Sigmoid colon (tissue), 7 donors: ENCODE measurements around the gene PUS1. TPM values are rescaled to one million over a fixed set of nuclear protein-coding genes. Genes with fewer than 3 reads are reported as not detected.

Experiments used
- DNase-seq: peaks from one replicate; pipeline ENCODE4 v3.0.0-alpha.2; 2019
- H3K27ac ChIP-seq, 4 donors: fragments of 200-600 bp; sonication (generic); one replicate each; pipeline ENCODE4 v1.5.1; 2016 to 2019; ENCODE audit warnings: mild to moderate bottlenecking in 1 of 4
- H3K27me3 ChIP-seq, 3 donors: fragments of 200-600 bp; sonication (generic); one replicate each; pipeline ENCODE4 v1.5.1; 2019; ENCODE audit warnings: mild to moderate bottlenecking in 1 of 3
- H3K36me3 ChIP-seq, 4 donors: fragments of 200-600 bp; sonication (generic); one replicate each; pipeline ENCODE4 v1.5.1; 2016 to 2019
- H3K4me1 ChIP-seq, 4 donors: fragments of 200-600 bp; sonication (generic); one replicate each; pipeline ENCODE4 v1.5.1; 2017 to 2019
- H3K4me3 ChIP-seq, 4 donors: fragments of 200-600 bp; sonication (generic); one replicate each; pipeline ENCODE4 v1.5.1; 2017 to 2019; ENCODE audit warnings: mild to moderate bottlenecking in 2 of 4, moderate library complexity in 1 of 4
- H3K9me3 ChIP-seq, 4 donors: fragments of 200-600 bp in 3 of 4; sonication (generic) in 3 of 4; one replicate each; pipeline versions ENCODE4 v1.5.1 to v1.6.1; 2013 to 2019
- EP300 ChIP-seq, 4 donors: sonication (generic); formaldehyde crosslinking; IDR thresholded peaks; one replicate each; pipeline ENCODE4 v1.6.1; 2017; ENCODE audit warnings: antibody characterized with exemption in 4 of 4
- POLR2A ChIP-seq, 2 donors: fragments of 450-650 bp; IDR thresholded peaks; one replicate each; pipeline ENCODE4 v1.6.1; 2016; ENCODE audit warnings: antibody characterized with exemption in 2 of 2, mild to moderate bottlenecking in 2 of 2, moderate library complexity in 2 of 2
- POLR2AphosphoS5 ChIP-seq, 4 donors: sonication (generic); formaldehyde crosslinking; IDR thresholded peaks; one replicate each; pipeline ENCODE4 v1.6.1; 2017; ENCODE audit warnings: antibody characterized with exemption in 4 of 4
- WGBS, 2 donors: extraction: QIAGEN DNeasy Blood & Tissue Kit; methylation state at CpG; one replicate each; pipeline ENCODE4 v1.1.7; 2013; 5-methylcytosine and 5-hydroxymethylcytosine counted together
- intact Hi-C: fragments of 100-400 bp; cut with DNase I; formaldehyde crosslinking; loops from one replicate; pipeline ENCODE4 v1.15.1; 2023
- polyA plus RNA-seq, 3 donors: library from polyadenylated mRNA; stranded (reverse); fragments of 200-250 nt; gene quantifications; one replicate each; pipeline ENCODE4 v1.2.3, GENCODE V29; 2013
- total RNA-seq, 4 donors: library from RNA; depleted of rRNA; stranded (reverse); fragments of >200 nt; gene quantifications; one replicate each; pipeline ENCODE4 v1.1.0, GENCODE V29; 2016
- TF ChIP-seq, protein P1 (sequence below), 4 experiments: fragments of 450-650 bp in 3 of 4; fragments of 200-600 bp in 1 of 4; IDR thresholded peaks; one replicate each; pipeline ENCODE4 v1.5.1; 2016 to 2019; ENCODE audit warnings: antibody characterized with exemption in 4 of 4, mild to moderate bottlenecking in 3 of 4, moderate library complexity in 2 of 4
- donor health status: healthy with polysubstance abuse.
- donor health status: Bipolar disorder and iron deficiency.
- donor health status: healthy.

Gene PUS1
- total and polyA plus RNA-seq, 7 donors = 7.6 to 33.8 (median 9.1) TPM

DNA sequence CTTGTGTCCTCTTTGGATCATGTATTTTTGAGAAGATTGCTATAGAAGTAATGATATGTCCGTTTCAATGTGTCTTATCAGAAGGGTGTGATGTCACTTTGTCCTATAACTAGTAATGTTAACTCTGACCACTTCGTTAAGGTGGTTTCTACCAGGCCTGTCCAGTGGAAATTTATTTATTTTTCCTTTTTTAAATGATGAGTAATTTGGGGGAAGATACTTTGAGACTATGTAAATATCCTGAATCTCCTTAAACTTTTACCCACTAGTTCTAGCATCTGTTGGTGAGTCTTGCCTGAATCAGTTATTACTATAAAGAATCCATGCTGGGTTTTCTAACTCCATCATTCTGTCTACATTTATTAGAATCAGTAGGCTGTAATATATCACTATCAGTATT, 36.0 kb downstream of the PUS1 start:
- H3K4me1 ChIP-seq = peaks cover 0 to 19% (median 8%) of the 10 kb centered on the region in 4 donors
- H3K36me3 ChIP-seq = peaks cover 0 to 19% (median 0%) of the 10 kb centered on the region in 4 donors
- intact Hi-C loops = no loop called here
- TF ChIP-seq, protein P1, sequence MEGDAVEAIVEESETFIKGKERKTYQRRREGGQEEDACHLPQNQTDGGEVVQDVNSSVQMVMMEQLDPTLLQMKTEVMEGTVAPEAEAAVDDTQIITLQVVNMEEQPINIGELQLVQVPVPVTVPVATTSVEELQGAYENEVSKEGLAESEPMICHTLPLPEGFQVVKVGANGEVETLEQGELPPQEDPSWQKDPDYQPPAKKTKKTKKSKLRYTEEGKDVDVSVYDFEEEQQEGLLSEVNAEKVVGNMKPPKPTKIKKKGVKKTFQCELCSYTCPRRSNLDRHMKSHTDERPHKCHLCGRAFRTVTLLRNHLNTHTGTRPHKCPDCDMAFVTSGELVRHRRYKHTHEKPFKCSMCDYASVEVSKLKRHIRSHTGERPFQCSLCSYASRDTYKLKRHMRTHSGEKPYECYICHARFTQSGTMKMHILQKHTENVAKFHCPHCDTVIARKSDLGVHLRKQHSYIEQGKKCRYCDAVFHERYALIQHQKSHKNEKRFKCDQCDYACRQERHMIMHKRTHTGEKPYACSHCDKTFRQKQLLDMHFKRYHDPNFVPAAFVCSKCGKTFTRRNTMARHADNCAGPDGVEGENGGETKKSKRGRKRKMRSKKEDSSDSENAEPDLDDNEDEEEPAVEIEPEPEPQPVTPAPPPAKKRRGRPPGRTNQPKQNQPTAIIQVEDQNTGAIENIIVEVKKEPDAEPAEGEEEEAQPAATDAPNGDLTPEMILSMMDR (IDR thresholded peaks at IDR 0.05) = no peak
- TF ChIP-seq EP300 (IDR thresholded peaks at IDR 0.05) (no peak), POLR2A (IDR thresholded peaks at IDR 0.05) (no peak), POLR2AphosphoS5 (IDR thresholded peaks at IDR 0.05) (no peak)
- H3K27ac ChIP-seq = no peak overlapping the region
- WGBS, 2 donors = 68 to 83% methylated on average over 2 of the region's 2 CpGs
- H3K9me3 ChIP-seq = no peaks in the 10 kb centered on the region
- DNase-seq = no peak
- H3K4me3 ChIP-seq = no peak overlapping the region
- no peaks in the 10 kb centered on the region for H3K27me3 ChIP-seq

- no peaks in the 10 kb centered on the region for H3K9me3 ChIP-seq
- intact Hi-C loops = no loop called here
- peaks cover 0 to 10% (median 8%) of the 10 kb centered on the region in 4 donors for H3K4me1 ChIP-seq
- H3K36me3 ChIP-seq = no peaks in the 10 kb centered on the region
- H3K27me3 ChIP-seq = no peaks in the 10 kb centered on the region
- no peak overlapping the region for H3K27ac ChIP-seq
- no peak for DNase-seq
- TF ChIP-seq EP300 (IDR thresholded peaks at IDR 0.05) = no peak
- H3K4me3 ChIP-seq = no peak overlapping the region
- WGBS, 2 donors = 55 to 82% methylated on average over 1 of the region's 1 CpG
Measured at GRCh38 chr12:131971226-131971625, 42.1 kb downstream of the PUS1 start.

DNA sequence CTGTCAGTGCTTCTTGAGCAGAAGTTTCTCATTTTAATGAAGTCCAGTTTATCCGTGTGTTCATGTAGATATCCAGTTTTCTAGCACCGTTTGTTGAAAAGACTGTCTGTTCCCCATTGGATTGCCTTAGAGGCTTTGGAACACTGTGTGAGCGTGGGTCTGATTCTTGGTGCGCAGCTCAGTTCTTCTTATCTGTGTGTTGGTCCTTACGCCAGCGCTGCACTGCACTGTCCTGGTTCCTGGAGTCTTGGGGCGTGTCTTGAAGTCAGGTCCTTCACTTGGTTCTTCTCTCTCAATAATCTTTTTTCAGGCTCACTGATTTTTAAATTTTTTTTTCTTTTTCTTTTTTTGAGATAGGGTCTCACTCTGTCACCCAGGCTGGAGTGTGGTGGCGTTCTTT, 46.2 kb downstream of the PUS1 start:
- intact Hi-C loops = no loop called here
- WGBS, 2 donors = 91 to 94% methylated on average over 8 of the region's 8 CpGs
- H3K4me1 ChIP-seq = peaks cover 0 to 8% (median 8%) of the 10 kb centered on the region in 4 donors
- no peaks in the 10 kb centered on the region for H3K9me3 ChIP-seq
- H3K27ac ChIP-seq = no peak overlapping the region
- no peak for DNase-seq
- no peaks in the 10 kb centered on the region for H3K27me3 ChIP-seq
- TF ChIP-seq EP300 (IDR thresholded peaks at IDR 0.05) (no peak), POLR2AphosphoS5 (IDR thresholded peaks at IDR 0.05) (no peak), POLR2A (IDR thresholded peaks at IDR 0.05) (no peak)
- TF ChIP-seq, protein P1 (IDR thresholded peaks at IDR 0.05) = no peak
- peaks cover 0 to 9% (median 0%) of the 10 kb centered on the region in 4 donors for H3K36me3 ChIP-seq
- no peak overlapping the region for H3K4me3 ChIP-seq

DNA sequence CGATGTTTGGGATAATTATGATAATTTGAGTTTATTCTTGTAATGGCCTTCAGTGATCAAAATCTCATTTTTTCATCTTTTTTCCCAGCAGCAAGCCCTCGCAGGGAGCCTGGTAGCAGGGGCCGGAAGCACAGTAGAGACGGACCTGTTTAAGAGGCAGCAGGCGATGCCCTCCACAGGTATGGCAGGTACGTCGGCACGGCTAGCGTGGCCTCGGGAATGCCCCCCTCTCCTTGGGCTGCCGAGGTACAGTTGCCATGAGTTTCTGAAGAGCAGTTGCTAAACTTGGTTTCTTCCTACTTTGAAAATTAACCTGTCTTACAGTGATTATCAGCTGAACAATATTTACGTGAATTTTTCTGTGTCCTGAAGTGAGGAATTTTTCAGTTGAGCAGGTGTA, 50.5 kb downstream of the PUS1 start:
- no peak overlapping the region for H3K4me3 ChIP-seq
- H3K36me3 ChIP-seq = peaks cover 0 to 53% (median 26%) of the 10 kb centered on the region in 4 donors
- TF ChIP-seq POLR2A (IDR thresholded peaks at IDR 0.05) (no peak), POLR2AphosphoS5 (IDR thresholded peaks at IDR 0.05) (no peak), EP300 (IDR thresholded peaks at IDR 0.05) (no peak)
- TF ChIP-seq, protein P1 (IDR thresholded peaks at IDR 0.05) = no peak
- WGBS, 2 donors = 91 to 94% methylated on average over 12 of the region's 12 CpGs
- no peak overlapping the region for H3K27ac ChIP-seq
- no peaks in the 10 kb centered on the region for H3K9me3 ChIP-seq
- no peaks in the 10 kb centered on the region for H3K27me3 ChIP-seq
- DNase-seq = no peak
- intact Hi-C loops = no loop called here
- H3K4me1 ChIP-seq = no peaks in the 10 kb centered on the region

DNA sequence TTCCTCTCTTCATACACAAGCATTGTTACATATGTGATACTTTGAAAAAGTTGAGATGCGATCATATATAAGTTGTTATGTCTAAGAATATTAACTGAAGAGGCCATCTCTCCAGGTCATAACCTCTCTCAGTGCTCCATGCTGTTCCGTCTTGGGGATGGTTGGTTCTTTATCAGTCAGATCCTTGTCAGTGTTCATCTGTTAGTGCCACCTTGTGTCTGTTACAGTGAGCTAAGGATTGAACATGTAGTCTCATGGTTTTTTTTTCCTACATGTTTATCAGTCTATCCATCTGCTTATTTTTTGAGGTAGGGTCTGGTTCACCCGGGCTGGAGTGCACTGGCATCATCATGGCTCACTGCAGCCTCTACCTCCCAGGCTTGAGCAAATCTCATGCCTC, 51.2 kb downstream of the PUS1 start:
- Histone ChIP-seq H3K36me3 (peaks cover 0 to 57% (median 28%) of the 10 kb centered on the region in 4 donors), H3K9me3 (no peaks in the 10 kb centered on the region), H3K4me3 (no peak overlapping the region), H3K27ac (no peak overlapping the region), H3K4me1 (no peaks in the 10 kb centered on the region), H3K27me3 (no peaks in the 10 kb centered on the region)
- TF ChIP-seq POLR2A (IDR thresholded peaks at IDR 0.05) (no peak), EP300 (IDR thresholded peaks at IDR 0.05) (no peak), POLR2AphosphoS5 (IDR thresholded peaks at IDR 0.05) (no peak)
- TF ChIP-seq, protein P1 (IDR thresholded peaks at IDR 0.05) = no peak
- WGBS, 2 donors = 79 to 81% methylated on average over 3 of the region's 3 CpGs
- intact Hi-C loops = no loop called here
- no peak for DNase-seq
